ENCODE results near the gene ANK2.

- no peak for TF ChIP-seq POLR2A (IDR thresholded peaks at IDR 0.05)
- TF ChIP-seq CTCF (IDR thresholded peaks at IDR 0.05 in 8 of 11, conservative IDR thresholded peaks at IDR 0.05 in 3 of 11), result no peak
- no peak for TF ChIP-seq POLR2AphosphoS5 (IDR thresholded peaks at IDR 0.05)
These were observed 4.4 kb downstream of the ANK2 start for GRCh38 chr4:113053883-113054282.
